HCT116 (cell line): ENCODE results near the gene TAF11. TPM values are rescaled to one million over a fixed set of nuclear protein-coding genes. Genes with fewer than 3 reads are reported as not detected.

ENCODE experiments used
- ATAC-seq: fragments of 200-7000 bp; cut with Tn5 transposase; 2 replicates; pipeline ENCODE4 v1.9.1; 2020; ENCODE audit warnings: mild to moderate bottlenecking, moderate library complexity
- BruUV-seq: library from RNA; stranded (reverse); fragments of 400-500 nt; replicated peaks from 2 replicates; lab custom pipeline; 2021; lab: Mats Ljungman, UMichigan
- CTCF ChIA-PET: fragments of 300-600 bp; sonication (Branson Sonifier 250); formaldehyde crosslinking; loops from one replicate; lab custom pipeline; 2021; ENCODE audit warnings: antibody characterized with exemption; lab: Charles Lee
- POLR2A ChIA-PET: fragments of 300-600, 350-600 bp; sonication (Branson Sonifier 250); formaldehyde crosslinking; loops from one replicate; lab custom pipeline; 2021; ENCODE audit warnings: antibody characterized with exemption; lab: Charles Lee
- RAD21 ChIA-PET, 2 experiments: fragments of 300-600 bp; sonication (Branson Sonifier 250); formaldehyde crosslinking; loops; one replicate each; lab custom pipeline; 2023; ENCODE audit warnings: low total read pairs in 2 of 2; ENCODE audit not compliant: uncharacterized antibody in 2 of 2, unreplicated experiment in 2 of 2, low non-redundant PET in 1 of 2; lab: Charles Lee
- DNase-seq: peaks from one replicate; pipeline ENCODE4 v3.0.0-alpha.2; 2010; ENCODE audit warnings: low read depth, low spot score
- H2AFZ ChIP-seq: fragments of 200-600 bp; shearing (Covaris generic), sonication (generic); 2 replicates; pipeline ENCODE4 v1.6.1; 2017; ENCODE audit warnings: low read depth, mixed run types, mixed read lengths, antibody characterized with exemption, low read length; ENCODE audit not compliant: poor library complexity, severe bottlenecking
- H3K27ac ChIP-seq: 2 replicates; pipeline ENCODE4 v1.5.1; 2012; ENCODE audit warnings: low read depth, low read length
- H3K27me3 ChIP-seq: fragments of 200-600 bp; sonication (generic); 2 replicates; pipeline ENCODE4 v1.6.1; 2016; ENCODE audit warnings: mixed run types, low read length, mixed read lengths; ENCODE audit not compliant: insufficient read depth
- H3K36me3 ChIP-seq, 2 experiments: fragments of 200-500 bp in 1 of 2; fragments of 200-600 bp in 1 of 2; sonication (Bioruptor generic) in 1 of 2; sonication (generic) in 1 of 2; 2 replicates each; pipeline versions ENCODE4 v1.5.1 to v1.6.1; 2014 to 2016; ENCODE audit warnings: low read length in 2 of 2, inconsistent platforms in 1 of 2, mixed read lengths in 1 of 2, mixed run types in 1 of 2; ENCODE audit not compliant: insufficient read depth in 2 of 2, control insufficient read depth in 1 of 2
- H3K4me1 ChIP-seq, 2 experiments: fragments of 200-600 bp in 1 of 2; sonication (generic) in 1 of 2; 2 replicates each; pipeline versions ENCODE4 v1.5.1 to v1.6.1; 2012 to 2017; ENCODE audit warnings: low read length in 2 of 2, inconsistent platforms in 1 of 2, mild to moderate bottlenecking in 1 of 2, mixed read lengths in 1 of 2, mixed run types in 1 of 2, moderate library complexity in 1 of 2; ENCODE audit not compliant: insufficient read depth in 2 of 2, control insufficient read depth in 1 of 2
- H3K4me2 ChIP-seq: fragments of 200-600 bp; sonication (generic); 2 replicates; pipeline ENCODE4 v1.6.1; 2017; ENCODE audit warnings: mixed run types, low read length, mixed read lengths
- H3K4me3 ChIP-seq, 2 experiments: fragments of 200-600 bp in 1 of 2; sonication (generic) in 1 of 2; replicated peaks in 1 of 2; 2 replicates each; pipeline ENCODE4 v1.5.1; 2011 to 2016; ENCODE audit warnings: low read length in 2 of 2, control low read depth in 1 of 2, low read depth in 1 of 2, mild to moderate bottlenecking in 1 of 2, mixed read lengths in 1 of 2, mixed run types in 1 of 2
- H3K79me2 ChIP-seq: fragments of 200-600 bp; sonication (generic); 2 replicates; pipeline ENCODE4 v1.6.1; 2017; ENCODE audit warnings: mild to moderate bottlenecking, mixed run types, low read length, moderate library complexity, mixed read lengths; ENCODE audit not compliant: insufficient read depth
- H3K9ac ChIP-seq: fragments of 200-600 bp; sonication (generic); 2 replicates; pipeline ENCODE4 v1.6.1; 2016; ENCODE audit warnings: low read length, mixed read lengths
- H3K9me2 ChIP-seq: fragments of 200-600 bp; sonication (generic), shearing (Covaris generic); 2 replicates; pipeline ENCODE4 v1.6.1; 2017; ENCODE audit warnings: mixed run types, mild to moderate bottlenecking, moderate library complexity; ENCODE audit not compliant: insufficient read depth
- H3K9me3 ChIP-seq, 2 experiments: fragments of 200-500 bp in 1 of 2; fragments of 200-600 bp in 1 of 2; sonication (Bioruptor generic) in 1 of 2; sonication (generic) in 1 of 2; 2 replicates each; pipeline ENCODE4 v1.6.1; 2014 to 2017; ENCODE audit warnings: low read length in 2 of 2, mixed read lengths in 2 of 2, inconsistent platforms in 1 of 2, low read depth in 1 of 2, mild to moderate bottlenecking in 1 of 2, mixed run types in 1 of 2, moderate library complexity in 1 of 2; ENCODE audit not compliant: control insufficient read depth in 1 of 2, insufficient read depth in 1 of 2
- H4K20me1 ChIP-seq: fragments of 200-600 bp; sonication (generic), shearing (Covaris generic); 2 replicates; pipeline ENCODE4 v1.6.1; 2017; ENCODE audit warnings: mixed run types, mild to moderate bottlenecking, moderate library complexity; ENCODE audit not compliant: insufficient read depth
- CBX3 ChIP-seq: IDR thresholded peaks from 2 replicates; pipeline ENCODE4 v1.6.1; 2012; ENCODE audit warnings: low read depth
- CEBPB ChIP-seq: IDR thresholded peaks from 2 replicates; pipeline ENCODE4 v1.6.1; 2012; ENCODE audit warnings: low read depth
- ELF1 ChIP-seq: IDR thresholded peaks from 2 replicates; pipeline ENCODE4 v1.6.1; 2012; ENCODE audit warnings: low read depth, borderline replicate concordance
- POLR2A ChIP-seq: IDR thresholded peaks from 2 replicates; pipeline ENCODE4 v1.7.0; 2011; ENCODE audit warnings: borderline replicate concordance; ENCODE audit not compliant: insufficient read depth, insufficient read length; ENCODE audit errors: extremely low read depth
- POLR2AphosphoS5 ChIP-seq: IDR thresholded peaks from 2 replicates; pipeline ENCODE4 v1.6.1; 2011; ENCODE audit warnings: mild to moderate bottlenecking, low read depth, low read length, moderate library complexity
- RAD21 ChIP-seq: IDR thresholded peaks from 2 replicates; pipeline ENCODE4 v1.6.1; 2012; ENCODE audit warnings: low read depth, mild to moderate bottlenecking
- SIN3A ChIP-seq: IDR thresholded peaks from 2 replicates; pipeline ENCODE4 v1.6.1; 2012; ENCODE audit warnings: low read depth
- SP1 ChIP-seq: IDR thresholded peaks from 2 replicates; pipeline ENCODE4 v1.6.1; 2012; ENCODE audit warnings: low read depth
- SRF ChIP-seq: IDR thresholded peaks from 2 replicates; pipeline ENCODE4 v1.6.1; 2012; ENCODE audit warnings: low read depth
- TCF7L2 ChIP-seq: IDR thresholded peaks from 2 replicates; pipeline ENCODE4 v1.7.0; 2011; ENCODE audit warnings: borderline replicate concordance, inconsistent platforms; ENCODE audit not compliant: insufficient read depth, insufficient read length; ENCODE audit errors: extremely low read depth
- ZNF274 ChIP-seq: fragments of 200-500 bp; sonication (Bioruptor generic); IDR thresholded peaks from 2 replicates; pipeline ENCODE4 v1.6.1; 2014; ENCODE audit warnings: mild to moderate bottlenecking, low read depth, low read length, inconsistent platforms
- intact Hi-C: fragments of 100-400 bp; cut with micrococcal nuclease; formaldehyde crosslinking; loops from 2 replicates; pipeline ENCODE4 v1.10.0; 2022
- total RNA-seq: library from RNA; stranded (reverse); gene quantifications from one replicate; pipeline ENCODE4 v1.2.1, GENCODE V29; 2021; ENCODE audit not compliant: unreplicated experiment
- TF ChIP-seq, protein P1 (sequence below), 3 experiments: fragments of 200-600 bp in 1 of 3; sonication (generic) in 1 of 3; IDR thresholded peaks in 2 of 3; conservative IDR thresholded peaks in 1 of 3; 2 replicates each; pipeline ENCODE4 v1.5.1; 2012 to 2017; ENCODE audit warnings: low read depth in 2 of 3, low read length in 2 of 3, antibody characterized with exemption in 1 of 3, borderline replicate concordance in 1 of 3, control low read depth in 1 of 3, mild to moderate bottlenecking in 1 of 3, mixed read lengths in 1 of 3, mixed run types in 1 of 3, moderate library complexity in 1 of 3; ENCODE audit not compliant: insufficient read depth in 1 of 3
- TF ChIP-seq, protein P2 (sequence below): IDR thresholded peaks from 2 replicates; pipeline ENCODE4 v1.6.1; 2012; ENCODE audit warnings: low read depth
- TF ChIP-seq, protein P3 (sequence below): IDR thresholded peaks from 2 replicates; pipeline ENCODE4 v1.6.1; 2012
- TF ChIP-seq, protein P4 (sequence below): IDR thresholded peaks from 2 replicates; pipeline ENCODE4 v1.6.1; 2011; ENCODE audit warnings: mild to moderate bottlenecking, low read length, moderate library complexity; ENCODE audit not compliant: insufficient replicate concordance; ENCODE audit errors: extremely low read depth

The TAF11 gene
- total RNA-seq, 1 experiment from 2014 or later = 23.7 TPM

DNA sequence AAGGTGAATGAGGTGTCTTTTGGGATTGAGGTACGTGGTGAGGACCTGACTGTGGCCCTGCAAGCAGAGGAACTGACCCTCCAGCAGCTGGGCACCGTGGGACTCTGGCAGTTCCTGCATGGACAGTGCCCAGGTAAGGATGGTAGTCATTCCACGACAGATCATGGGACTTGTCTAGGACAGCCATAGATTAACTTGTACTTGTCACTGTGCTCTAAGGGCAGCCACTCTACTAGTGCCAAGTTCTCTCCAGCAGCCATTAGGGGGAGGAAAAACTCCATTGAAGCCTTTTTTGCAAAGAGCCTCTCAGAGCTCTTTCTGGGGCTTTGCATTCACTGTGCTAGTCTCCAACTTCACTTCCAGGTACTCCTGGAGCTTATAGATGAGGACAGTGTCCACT is 20.4 kb downstream of the TAF11 start (continued):
- TF ChIP-seq ELF1 (no peak), RAD21 (no peak), TCF7L2 (no peak), ZNF274 (no peak)
- TF ChIP-seq, protein P1, sequence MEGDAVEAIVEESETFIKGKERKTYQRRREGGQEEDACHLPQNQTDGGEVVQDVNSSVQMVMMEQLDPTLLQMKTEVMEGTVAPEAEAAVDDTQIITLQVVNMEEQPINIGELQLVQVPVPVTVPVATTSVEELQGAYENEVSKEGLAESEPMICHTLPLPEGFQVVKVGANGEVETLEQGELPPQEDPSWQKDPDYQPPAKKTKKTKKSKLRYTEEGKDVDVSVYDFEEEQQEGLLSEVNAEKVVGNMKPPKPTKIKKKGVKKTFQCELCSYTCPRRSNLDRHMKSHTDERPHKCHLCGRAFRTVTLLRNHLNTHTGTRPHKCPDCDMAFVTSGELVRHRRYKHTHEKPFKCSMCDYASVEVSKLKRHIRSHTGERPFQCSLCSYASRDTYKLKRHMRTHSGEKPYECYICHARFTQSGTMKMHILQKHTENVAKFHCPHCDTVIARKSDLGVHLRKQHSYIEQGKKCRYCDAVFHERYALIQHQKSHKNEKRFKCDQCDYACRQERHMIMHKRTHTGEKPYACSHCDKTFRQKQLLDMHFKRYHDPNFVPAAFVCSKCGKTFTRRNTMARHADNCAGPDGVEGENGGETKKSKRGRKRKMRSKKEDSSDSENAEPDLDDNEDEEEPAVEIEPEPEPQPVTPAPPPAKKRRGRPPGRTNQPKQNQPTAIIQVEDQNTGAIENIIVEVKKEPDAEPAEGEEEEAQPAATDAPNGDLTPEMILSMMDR (IDR thresholded peaks at IDR 0.05 in 2 of 3, conservative IDR thresholded peaks at IDR 0.05 in 1 of 3; ENCODE audit: borderline replicate concordance in 1 of 3, insufficient read depth in 1 of 3, low read depth in 2 of 3, low read length in 2 of 3) = no peak

DNA sequence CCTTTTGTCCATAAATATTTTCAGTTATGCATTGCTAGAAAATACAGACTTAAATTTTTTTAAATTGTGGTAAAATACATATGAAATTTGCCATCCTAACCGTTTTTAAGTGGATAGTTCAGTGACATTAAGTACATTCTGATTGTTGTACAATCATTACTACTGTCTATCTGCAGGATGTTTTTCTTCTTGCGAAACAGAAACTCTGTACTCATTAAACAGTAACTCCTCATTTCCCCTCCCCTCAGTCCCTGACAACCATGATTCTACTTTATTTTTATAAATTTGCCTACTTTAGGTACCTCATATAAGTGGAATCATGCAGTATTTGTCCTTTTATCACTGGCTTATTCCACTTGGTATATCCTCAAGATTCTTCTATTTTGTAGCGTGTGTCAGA is 21.3 kb downstream of the TAF11 start:
- no peak overlapping the region for H3K9ac ChIP-seq
- no peak overlapping the region for H2AFZ ChIP-seq
- no peaks in the 10 kb centered on the region for H3K4me1 ChIP-seq
- no peaks in the 10 kb centered on the region for H4K20me1 ChIP-seq
- H3K79me2 ChIP-seq = no peaks in the 10 kb centered on the region
- H3K4me3 ChIP-seq = no peak overlapping the region
- POLR2A ChIA-PET = no interaction called here
- BruUV-seq = no TSS peak
- H3K9me2 ChIP-seq = no peaks in the 10 kb centered on the region
- peaks cover 19 to 26% of the 10 kb centered on the region in 2 experiments; a peak in 3 of 4 replicates for H3K36me3 ChIP-seq
- no peak overlapping the region for H3K4me2 ChIP-seq
- H3K9me3 ChIP-seq = no peaks in the 10 kb centered on the region
- intact Hi-C loops = no loop called here
- DNase-seq (no peak), ATAC-seq (no peak)
- no peaks in the 10 kb centered on the region for H3K27me3 ChIP-seq
- CTCF ChIA-PET = no interaction called here
- no peak overlapping the region for H3K27ac ChIP-seq
- RAD21 ChIA-PET = no interaction called here
- TF ChIP-seq RAD21 (no peak), POLR2A (no peak), SP1 (no peak), ZNF274 (no peak), SRF (no peak), POLR2AphosphoS5 (no peak), SIN3A (no peak), ELF1 (no peak), CBX3 (no peak), CEBPB (no peak)
- TF ChIP-seq, protein P2, sequence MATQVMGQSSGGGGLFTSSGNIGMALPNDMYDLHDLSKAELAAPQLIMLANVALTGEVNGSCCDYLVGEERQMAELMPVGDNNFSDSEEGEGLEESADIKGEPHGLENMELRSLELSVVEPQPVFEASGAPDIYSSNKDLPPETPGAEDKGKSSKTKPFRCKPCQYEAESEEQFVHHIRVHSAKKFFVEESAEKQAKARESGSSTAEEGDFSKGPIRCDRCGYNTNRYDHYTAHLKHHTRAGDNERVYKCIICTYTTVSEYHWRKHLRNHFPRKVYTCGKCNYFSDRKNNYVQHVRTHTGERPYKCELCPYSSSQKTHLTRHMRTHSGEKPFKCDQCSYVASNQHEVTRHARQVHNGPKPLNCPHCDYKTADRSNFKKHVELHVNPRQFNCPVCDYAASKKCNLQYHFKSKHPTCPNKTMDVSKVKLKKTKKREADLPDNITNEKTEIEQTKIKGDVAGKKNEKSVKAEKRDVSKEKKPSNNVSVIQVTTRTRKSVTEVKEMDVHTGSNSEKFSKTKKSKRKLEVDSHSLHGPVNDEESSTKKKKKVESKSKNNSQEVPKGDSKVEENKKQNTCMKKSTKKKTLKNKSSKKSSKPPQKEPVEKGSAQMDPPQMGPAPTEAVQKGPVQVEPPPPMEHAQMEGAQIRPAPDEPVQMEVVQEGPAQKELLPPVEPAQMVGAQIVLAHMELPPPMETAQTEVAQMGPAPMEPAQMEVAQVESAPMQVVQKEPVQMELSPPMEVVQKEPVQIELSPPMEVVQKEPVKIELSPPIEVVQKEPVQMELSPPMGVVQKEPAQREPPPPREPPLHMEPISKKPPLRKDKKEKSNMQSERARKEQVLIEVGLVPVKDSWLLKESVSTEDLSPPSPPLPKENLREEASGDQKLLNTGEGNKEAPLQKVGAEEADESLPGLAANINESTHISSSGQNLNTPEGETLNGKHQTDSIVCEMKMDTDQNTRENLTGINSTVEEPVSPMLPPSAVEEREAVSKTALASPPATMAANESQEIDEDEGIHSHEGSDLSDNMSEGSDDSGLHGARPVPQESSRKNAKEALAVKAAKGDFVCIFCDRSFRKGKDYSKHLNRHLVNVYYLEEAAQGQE = no peak
- TF ChIP-seq, protein P3, sequence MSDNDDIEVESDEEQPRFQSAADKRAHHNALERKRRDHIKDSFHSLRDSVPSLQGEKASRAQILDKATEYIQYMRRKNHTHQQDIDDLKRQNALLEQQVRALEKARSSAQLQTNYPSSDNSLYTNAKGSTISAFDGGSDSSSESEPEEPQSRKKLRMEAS = no peak
- TF ChIP-seq, protein P4, sequence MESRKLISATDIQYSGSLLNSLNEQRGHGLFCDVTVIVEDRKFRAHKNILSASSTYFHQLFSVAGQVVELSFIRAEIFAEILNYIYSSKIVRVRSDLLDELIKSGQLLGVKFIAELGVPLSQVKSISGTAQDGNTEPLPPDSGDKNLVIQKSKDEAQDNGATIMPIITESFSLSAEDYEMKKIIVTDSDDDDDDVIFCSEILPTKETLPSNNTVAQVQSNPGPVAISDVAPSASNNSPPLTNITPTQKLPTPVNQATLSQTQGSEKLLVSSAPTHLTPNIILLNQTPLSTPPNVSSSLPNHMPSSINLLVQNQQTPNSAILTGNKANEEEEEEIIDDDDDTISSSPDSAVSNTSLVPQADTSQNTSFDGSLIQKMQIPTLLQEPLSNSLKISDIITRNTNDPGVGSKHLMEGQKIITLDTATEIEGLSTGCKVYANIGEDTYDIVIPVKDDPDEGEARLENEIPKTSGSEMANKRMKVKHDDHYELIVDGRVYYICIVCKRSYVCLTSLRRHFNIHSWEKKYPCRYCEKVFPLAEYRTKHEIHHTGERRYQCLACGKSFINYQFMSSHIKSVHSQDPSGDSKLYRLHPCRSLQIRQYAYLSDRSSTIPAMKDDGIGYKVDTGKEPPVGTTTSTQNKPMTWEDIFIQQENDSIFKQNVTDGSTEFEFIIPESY = no peak
